NT2/D1 (cell line): ENCODE measurements around the gene IL4R.

ENCODE experiments used
- SUZ12 ChIP-seq: IDR thresholded peaks from 2 replicates; pipeline ENCODE4 v1.6.1; 2011; ENCODE audit not compliant: insufficient read length, insufficient read depth; ENCODE audit errors: extremely low read depth
- YY1 ChIP-seq: IDR thresholded peaks from 2 replicates; pipeline ENCODE4 v1.6.1; 2011; ENCODE audit not compliant: insufficient read length, insufficient read depth
- ZNF274 ChIP-seq: IDR thresholded peaks from 2 replicates; pipeline ENCODE4 v1.6.1; 2011; ENCODE audit warnings: mild to moderate bottlenecking, low read depth, low read length

DNA sequence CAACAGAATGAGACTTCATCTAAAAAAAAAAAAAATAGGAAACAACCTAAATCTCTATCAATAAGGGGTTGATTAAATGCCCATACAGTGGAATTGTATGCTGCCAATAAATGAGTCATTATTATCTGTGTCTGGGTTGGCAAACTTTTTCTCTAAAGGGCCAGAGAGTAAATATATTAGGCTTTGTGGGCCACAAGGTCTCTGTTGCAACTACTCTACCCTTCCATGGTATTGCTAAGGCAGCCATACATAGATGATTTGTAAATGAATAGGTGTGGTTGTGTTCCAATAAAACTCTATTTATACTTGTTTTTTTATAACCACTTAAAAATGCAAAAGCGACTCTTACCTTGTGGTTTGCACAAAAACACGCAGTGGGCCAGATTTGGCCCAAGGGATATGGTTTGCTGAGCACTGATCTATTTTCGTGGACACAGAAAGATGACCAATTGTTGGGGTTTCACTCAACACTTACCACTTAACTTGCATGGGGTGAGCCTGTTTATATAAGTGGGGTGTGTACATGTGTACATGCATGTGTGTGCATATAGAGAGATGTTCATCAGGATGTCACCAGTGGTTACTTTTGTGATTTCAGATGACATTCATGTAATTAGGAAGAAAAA, 12.4 kb upstream of the IL4R start:
- no peak for TF ChIP-seq YY1
- TF ChIP-seq SUZ12: no peak
- TF ChIP-seq ZNF274: no peak
